ENCODE measurements around the gene E2F1.
"Not testable (repeated sequence)": the region's sequence is repeated elsewhere in the genome, so short reads cannot be mapped to it uniquely, and the experiment has no call there.

The E2F1 gene

DNA sequence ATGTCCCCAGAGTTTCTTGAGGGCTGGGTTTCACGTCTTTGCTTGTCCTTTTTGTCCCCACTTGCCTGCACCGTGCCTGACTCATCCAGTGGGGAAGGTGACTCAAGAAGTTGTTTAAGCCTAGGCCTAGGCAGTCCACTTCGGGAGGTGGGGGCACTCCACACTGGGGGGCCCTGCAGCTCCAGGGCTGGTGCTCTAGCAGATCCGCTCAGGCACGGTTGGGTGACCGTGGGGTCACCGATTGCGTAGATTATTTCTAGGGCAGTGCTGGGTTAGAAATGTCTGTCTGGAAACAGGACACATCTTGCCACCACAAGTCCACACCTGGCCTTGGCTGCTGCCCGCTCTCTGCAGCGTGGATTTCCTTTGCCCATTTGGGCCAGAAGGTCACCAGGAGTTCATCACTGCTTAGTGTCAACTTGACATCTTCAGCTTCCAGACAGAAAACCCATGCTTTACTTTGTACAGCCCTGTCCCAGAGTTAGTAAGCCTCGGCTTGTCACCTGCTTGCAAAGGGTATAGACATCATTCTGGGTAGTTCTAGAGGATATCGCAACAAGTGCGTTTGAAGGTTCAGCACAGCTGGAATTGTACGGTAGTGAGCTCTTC is 37.7 kb downstream of the E2F1 start:
- no peak for DNase-seq (ENCODE audit: low read depth, low spot score)
- CTCF ChIA-PET: interaction anchor here (1.4 to 10.9 kb wide), 4 partner anchors 16 to 386 kb away, joined by 4 to 99 read pairs (median 6); partner anchors contain the start of genes ACTL10 and C20orf144
- no peak overlapping the region for H3K4me3 ChIP-seq (ENCODE audit: low read depth, low read length)
- TF ChIP-seq, protein P1, sequence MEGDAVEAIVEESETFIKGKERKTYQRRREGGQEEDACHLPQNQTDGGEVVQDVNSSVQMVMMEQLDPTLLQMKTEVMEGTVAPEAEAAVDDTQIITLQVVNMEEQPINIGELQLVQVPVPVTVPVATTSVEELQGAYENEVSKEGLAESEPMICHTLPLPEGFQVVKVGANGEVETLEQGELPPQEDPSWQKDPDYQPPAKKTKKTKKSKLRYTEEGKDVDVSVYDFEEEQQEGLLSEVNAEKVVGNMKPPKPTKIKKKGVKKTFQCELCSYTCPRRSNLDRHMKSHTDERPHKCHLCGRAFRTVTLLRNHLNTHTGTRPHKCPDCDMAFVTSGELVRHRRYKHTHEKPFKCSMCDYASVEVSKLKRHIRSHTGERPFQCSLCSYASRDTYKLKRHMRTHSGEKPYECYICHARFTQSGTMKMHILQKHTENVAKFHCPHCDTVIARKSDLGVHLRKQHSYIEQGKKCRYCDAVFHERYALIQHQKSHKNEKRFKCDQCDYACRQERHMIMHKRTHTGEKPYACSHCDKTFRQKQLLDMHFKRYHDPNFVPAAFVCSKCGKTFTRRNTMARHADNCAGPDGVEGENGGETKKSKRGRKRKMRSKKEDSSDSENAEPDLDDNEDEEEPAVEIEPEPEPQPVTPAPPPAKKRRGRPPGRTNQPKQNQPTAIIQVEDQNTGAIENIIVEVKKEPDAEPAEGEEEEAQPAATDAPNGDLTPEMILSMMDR (IDR thresholded peaks at IDR 0.05; ENCODE audit: insufficient read depth, low read length, missing control alignments): no peak
- POLR2A ChIA-PET: interaction anchor here (0.8 to 1.4 kb wide), 2 partner anchors 14 to 15 kb away, joined by 3 to 4 read pairs; partner anchors contain the start of gene C20orf144

DNA sequence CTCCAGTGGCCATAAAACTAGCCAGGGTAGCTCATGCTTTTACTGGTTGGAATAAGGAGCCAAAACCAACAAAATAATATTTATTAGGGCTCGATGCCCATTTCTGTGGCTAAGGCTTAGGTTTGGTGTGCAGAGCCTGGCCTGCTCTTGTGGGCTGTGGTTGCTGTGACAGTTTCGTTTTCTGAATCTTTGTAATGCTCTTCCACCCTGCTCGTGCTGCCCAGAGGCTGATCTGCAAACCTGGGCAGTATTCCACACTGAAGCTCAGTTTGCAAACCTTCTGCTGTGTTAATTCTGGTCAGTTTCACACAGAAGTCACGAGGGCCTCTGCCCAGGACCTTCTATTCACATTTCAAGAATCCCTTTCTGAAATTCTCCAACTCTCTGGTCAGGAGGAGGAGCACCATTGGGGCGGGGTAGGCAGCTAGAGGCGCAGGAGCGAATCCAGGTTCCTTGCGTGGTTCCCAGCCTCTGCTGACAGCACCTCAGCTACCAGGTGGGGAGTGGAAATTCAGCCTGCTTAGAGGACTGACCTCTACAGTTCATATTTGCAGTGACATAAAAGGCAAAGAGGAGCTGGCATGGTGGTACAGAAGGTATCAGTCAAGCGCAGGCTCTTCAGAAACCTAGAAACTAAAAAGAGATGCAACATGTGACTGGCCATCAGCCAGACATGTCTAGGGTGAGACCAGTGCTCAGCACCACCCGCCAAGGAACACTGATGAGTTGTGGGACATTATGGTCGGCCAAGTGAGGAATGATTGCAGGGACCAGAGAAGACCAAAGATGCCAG is 38.4 kb downstream of the E2F1 start:
- H3K4me3 ChIP-seq (ENCODE audit: low read depth, low read length): no peak overlapping the region
- TF ChIP-seq, protein P1 (IDR thresholded peaks at IDR 0.05; ENCODE audit: insufficient read depth, low read length, missing control alignments): no peak
- ChIA-PET CTCF (interaction anchor here (2.0 to 10.9 kb wide), 3 partner anchors 17 to 385 kb away, joined by 4 to 99 read pairs (median 8); partner anchors contain the start of genes ACTL10 and C20orf144), POLR2A (interaction anchor here (0.7 to 1.4 kb wide), 3 partner anchors 15 to 204 kb away, joined by 3 to 4 read pairs (median 3); partner anchors contain the start of genes C20orf144, CBFA2T2 and SNTA1)
- DNase-seq (ENCODE audit: low read depth, low spot score): peak; percentile 69

DNA sequence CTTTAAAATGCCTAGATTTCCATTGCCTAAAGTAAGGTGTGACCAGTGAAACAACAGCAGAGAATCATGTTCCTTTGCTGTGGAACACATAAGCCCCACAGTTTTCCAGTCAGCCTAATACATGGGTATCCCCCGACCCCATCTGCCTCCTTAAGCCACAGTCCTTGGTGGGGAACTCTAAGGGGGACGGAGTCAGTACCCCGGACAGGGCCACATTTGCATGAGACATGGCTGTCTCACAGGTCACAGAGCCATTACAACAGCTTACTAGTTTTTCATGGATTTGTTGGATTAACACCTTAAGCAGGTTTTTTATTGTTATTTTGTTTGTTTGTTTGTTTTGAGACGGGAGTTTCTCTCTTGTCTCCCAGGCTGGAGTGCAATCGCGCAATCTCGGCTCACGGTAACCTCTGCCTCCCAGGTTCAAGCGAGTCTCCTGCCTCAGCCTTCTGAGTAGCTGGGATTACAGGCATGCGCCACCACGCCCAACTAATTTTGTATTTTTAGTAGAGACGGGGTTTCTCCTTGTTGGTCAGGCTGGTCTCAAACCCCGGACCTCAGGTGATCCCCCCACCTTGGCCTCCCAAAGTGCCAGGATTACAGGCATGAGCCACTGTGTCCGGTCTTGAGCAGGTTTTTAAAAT is 39.1 kb downstream of the E2F1 start:
- ChIA-PET POLR2A (interaction anchor here (0.7 to 0.8 kb wide), 2 partner anchors 158 to 203 kb away, joined by 3 read pairs; partner anchors contain the start of genes CBFA2T2 and SNTA1), CTCF (interaction anchor here (2.0 to 10.9 kb wide), 2 partner anchors 18 to 384 kb away, joined by 4 to 99 read pairs; partner anchors contain the start of genes ACTL10 and C20orf144)
- not testable (repeated sequence) for H3K4me3 ChIP-seq (ENCODE audit: low read depth, low read length); DNase-seq (ENCODE audit: low read depth, low spot score)

DNA sequence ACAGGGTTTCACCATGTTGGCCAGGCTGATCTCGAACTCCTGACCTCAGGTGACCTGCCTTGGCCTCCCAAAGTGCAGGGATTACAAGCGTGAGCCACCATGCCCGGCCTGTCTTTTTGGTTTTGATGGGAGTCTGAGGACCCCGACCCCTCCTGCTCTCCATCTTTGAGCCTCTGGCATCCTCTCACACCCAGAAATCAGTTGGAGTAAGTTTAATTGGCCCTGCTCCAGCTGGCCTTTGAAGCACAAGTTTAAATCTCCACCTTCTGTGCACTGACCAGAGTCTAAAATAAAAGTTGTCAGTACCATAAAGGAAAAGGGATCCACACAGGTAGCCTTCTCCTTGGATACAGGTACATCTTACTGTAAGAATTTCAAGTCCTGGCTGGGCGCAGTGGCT is 40.0 kb downstream of the E2F1 start:
- no peak for DNase-seq (ENCODE audit: low read depth, low spot score)
- TF ChIP-seq, protein P1 (IDR thresholded peaks at IDR 0.05; ENCODE audit: insufficient read depth, low read length, missing control alignments): no peak
- ChIA-PET CTCF (interaction anchor here (10.9 kb wide), 1 partner anchor 19 kb away, joined by 99 read pairs; the partner anchor contains the start of genes ACTL10 and C20orf144), POLR2A (no interaction called here)
- no peak overlapping the region for H3K4me3 ChIP-seq (ENCODE audit: low read depth, low read length)

DNA sequence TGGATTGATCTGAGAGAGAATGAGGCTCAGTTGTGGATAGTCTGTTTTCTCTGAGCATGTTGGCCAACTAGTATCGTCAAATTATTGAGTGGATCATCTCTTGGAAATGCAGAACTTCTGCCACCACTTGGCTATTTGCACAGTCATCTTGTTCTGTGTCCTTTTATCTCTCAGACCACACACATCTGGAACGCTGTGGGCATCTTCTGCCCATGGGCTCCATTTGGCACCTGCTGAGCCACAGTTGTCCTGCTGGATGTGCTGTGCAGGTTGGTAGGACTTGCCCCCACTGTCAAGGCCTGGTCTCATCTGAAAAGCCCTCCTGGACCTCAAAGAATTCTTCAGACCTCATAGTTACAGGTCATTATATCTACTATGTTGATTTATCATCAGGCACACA is 40.8 kb downstream of the E2F1 start:
- no peak for DNase-seq (ENCODE audit: low read depth, low spot score)
- POLR2A ChIA-PET: no interaction called here
- H3K4me3 ChIP-seq (ENCODE audit: low read depth, low read length): no peak overlapping the region
- TF ChIP-seq, protein P1 (IDR thresholded peaks at IDR 0.05; ENCODE audit: insufficient read depth, low read length, missing control alignments): no peak
- CTCF ChIA-PET: no interaction called here

DNA sequence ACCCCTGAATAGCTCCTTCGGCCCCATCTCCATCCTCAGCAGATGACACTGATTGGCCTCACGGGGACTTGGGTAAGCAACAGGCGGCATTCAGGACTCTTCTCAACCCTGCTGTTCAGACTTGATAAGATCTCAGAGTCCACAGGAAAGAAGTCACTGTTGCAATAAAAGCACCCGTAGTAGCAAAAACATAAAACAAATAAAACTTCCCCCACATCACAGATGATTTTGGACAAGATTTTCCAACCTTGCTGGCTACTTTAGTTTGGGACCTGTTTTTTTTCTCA is 41.2 kb downstream of the E2F1 start:
- TF ChIP-seq, protein P1 (IDR thresholded peaks at IDR 0.05; ENCODE audit: insufficient read depth, low read length, missing control alignments): no peak
- POLR2A ChIA-PET: no interaction called here
- H3K4me3 ChIP-seq (ENCODE audit: low read depth, low read length): no peak overlapping the region
- no peak for DNase-seq (ENCODE audit: low read depth, low spot score)
- CTCF ChIA-PET: no interaction called here
